SU-DHL-6 (cell line): Measurements from ENCODE around the gene SLC35B1.

Experiments used
- H2AFZ ChIP-seq: fragments of 200-600 bp; sonication (generic); 2 replicates; pipeline ENCODE4 v1.6.1; 2014; ENCODE audit warnings: low read depth, mild to moderate bottlenecking, moderate library complexity, mixed read lengths, antibody characterized with exemption, low read length; ENCODE audit not compliant: severe bottlenecking
- H3F3A ChIP-seq: fragments of 200-600 bp; shearing (Covaris generic); 2 replicates; pipeline ENCODE4 v1.6.0; 2016; ENCODE audit warnings: antibody characterized with exemption, mild to moderate bottlenecking; ENCODE audit not compliant: insufficient read depth
- H3K27ac ChIP-seq: fragments of 200-600 bp; sonication (generic); 2 replicates; pipeline ENCODE4 v1.5.1; 2016; ENCODE audit warnings: low read depth, mild to moderate bottlenecking, low read length, moderate library complexity, mixed read lengths
- H3K27me3 ChIP-seq: fragments of 200-600 bp; sonication (generic), shearing (Covaris generic); 2 replicates; pipeline ENCODE4 v1.6.0; 2014; ENCODE audit warnings: mild to moderate bottlenecking, low read length
- H3K36me3 ChIP-seq: fragments of 200-600 bp; sonication (generic); 2 replicates; pipeline ENCODE4 v1.6.1; 2014; ENCODE audit warnings: mild to moderate bottlenecking, low read length, mixed read lengths
- H3K4me2 ChIP-seq: fragments of 300-600, 200-600 bp; shearing (Covaris generic), sonication (generic); 2 replicates; pipeline ENCODE4 v1.6.0; 2014; ENCODE audit warnings: low read length, low read depth, mild to moderate bottlenecking; ENCODE audit not compliant: poor library complexity, severe bottlenecking
- H3K4me3 ChIP-seq: fragments of 200-600 bp; sonication (generic); 2 replicates; pipeline ENCODE4 v1.5.1; 2014; ENCODE audit warnings: antibody characterized with exemption, low read length, mild to moderate bottlenecking, mixed read lengths; ENCODE audit not compliant: insufficient read depth, poor library complexity, severe bottlenecking
- H3K79me2 ChIP-seq: fragments of 200-600 bp; sonication (generic); 2 replicates; pipeline ENCODE4 v1.6.1; 2014; ENCODE audit warnings: mild to moderate bottlenecking, low read length, moderate library complexity; ENCODE audit not compliant: insufficient read depth
- H3K9ac ChIP-seq: fragments of 200-600 bp; sonication (generic); 2 replicates; pipeline ENCODE4 v1.7.0; 2014; ENCODE audit warnings: mild to moderate bottlenecking, low read length
- H3K9me2 ChIP-seq: fragments of 200-600 bp; sonication (generic); replicated peaks from 2 replicates; pipeline ENCODE4 v1.6.1; 2014; ENCODE audit warnings: low read length; ENCODE audit not compliant: insufficient read depth
- H3K9me3 ChIP-seq: fragments of 200-600 bp; sonication (generic); 2 replicates; pipeline ENCODE4 v1.6.1; 2014; ENCODE audit warnings: low read length, mixed read lengths; ENCODE audit not compliant: insufficient read depth
- H4K20me1 ChIP-seq: fragments of 200-600 bp; sonication (generic); 2 replicates; pipeline ENCODE4 v1.6.1; 2014; ENCODE audit warnings: low read depth, mild to moderate bottlenecking, antibody characterized with exemption, low read length, moderate library complexity, mixed read lengths
- EZH2phosphoT487 ChIP-seq: fragments of 200-600 bp; sonication (generic), shearing (Covaris generic); conservative IDR thresholded peaks from 2 replicates; pipeline ENCODE4 v1.6.1; 2018; ENCODE audit warnings: mild to moderate bottlenecking, antibody characterized with exemption, low read length, moderate library complexity, mixed read lengths
- TF ChIP-seq, protein P1 (sequence below): fragments of 200-600 bp; sonication (generic); IDR thresholded peaks from one replicate; pipeline ENCODE4 v1.5.1; 2017; ENCODE audit warnings: antibody characterized with exemption, mild to moderate bottlenecking, low read length, moderate library complexity; ENCODE audit not compliant: insufficient read depth, poor library complexity, severe bottlenecking

Gene SLC35B1

DNA sequence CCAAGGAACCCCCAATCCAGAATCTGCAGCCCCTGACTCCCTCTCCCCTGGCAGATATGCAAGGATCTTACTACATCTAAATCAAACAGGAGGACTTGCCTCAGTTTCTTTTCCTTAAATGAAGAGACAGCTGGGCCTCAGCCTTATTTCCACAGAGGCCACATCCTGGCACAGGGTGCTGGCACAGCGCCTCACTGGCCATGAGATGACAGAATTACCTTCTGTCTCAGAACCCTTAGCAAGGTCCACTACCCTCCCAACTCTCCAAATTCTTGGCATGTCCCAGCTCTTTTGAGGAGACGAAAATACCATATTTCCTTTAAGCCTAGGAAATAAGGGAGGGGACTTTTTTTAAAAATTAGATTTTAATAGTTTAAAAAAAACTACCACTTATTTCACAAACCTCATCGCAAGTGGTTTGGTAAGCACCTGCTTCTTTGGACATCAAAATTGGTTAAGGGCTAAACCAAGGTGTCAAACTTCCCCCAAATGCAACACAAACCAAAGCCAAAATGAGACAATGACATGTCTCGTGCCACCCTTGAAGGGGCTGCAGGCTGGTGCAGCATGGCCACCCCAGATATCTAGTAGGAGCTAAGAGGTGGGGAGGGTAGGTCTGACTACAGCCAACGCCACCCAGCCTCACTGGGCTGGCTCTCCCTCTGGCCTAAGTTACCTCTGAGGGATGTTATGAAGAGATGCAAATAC, 30.8 kb upstream of the SLC35B1 start:
- no peaks in the 10 kb centered on the region for H3K27me3 ChIP-seq

DNA sequence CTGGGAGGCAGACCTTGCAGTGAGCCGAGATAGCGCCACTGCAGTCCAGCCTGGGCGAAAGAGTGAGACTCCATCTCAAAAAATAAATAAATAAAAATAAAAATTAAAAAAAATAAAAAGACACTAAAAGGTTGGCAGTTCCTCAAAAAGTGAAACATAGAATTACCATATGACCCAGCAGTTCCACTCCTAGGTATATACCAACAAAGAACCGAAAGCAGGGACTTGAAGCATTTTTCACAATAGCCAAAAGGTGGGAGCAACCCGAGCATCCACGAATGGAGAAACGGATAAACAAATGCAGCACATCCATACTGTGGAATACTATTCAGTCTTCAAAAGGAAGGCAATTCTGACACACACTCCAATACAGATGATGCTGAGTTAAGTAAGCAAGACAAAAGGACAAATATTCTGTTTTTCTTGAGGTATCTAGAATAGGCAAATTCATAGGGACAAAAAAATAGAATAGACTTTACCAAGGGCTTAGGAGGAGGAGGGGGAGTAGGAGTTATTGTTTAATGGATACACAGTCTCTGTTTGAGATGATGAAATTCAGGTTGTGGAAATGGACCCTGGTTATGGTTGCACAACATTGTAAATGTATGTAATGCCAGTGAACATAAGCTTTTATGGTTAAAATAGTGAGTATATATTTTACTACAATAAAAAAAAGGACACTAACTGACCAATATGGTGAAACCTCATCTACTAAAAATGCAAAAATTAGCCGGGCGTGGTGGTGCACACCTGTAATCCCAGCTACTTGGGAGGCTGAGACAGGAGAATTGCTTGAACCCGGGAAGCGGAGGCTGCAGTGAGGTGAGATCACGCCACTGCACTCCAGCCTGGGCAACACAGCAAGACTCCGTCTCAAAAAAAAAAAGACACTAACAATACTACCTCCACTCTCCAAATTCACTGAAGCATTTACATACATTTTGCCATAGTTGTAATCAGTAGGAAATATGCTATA, 27.0 kb upstream of the SLC35B1 start:
- TF ChIP-seq, protein P1, sequence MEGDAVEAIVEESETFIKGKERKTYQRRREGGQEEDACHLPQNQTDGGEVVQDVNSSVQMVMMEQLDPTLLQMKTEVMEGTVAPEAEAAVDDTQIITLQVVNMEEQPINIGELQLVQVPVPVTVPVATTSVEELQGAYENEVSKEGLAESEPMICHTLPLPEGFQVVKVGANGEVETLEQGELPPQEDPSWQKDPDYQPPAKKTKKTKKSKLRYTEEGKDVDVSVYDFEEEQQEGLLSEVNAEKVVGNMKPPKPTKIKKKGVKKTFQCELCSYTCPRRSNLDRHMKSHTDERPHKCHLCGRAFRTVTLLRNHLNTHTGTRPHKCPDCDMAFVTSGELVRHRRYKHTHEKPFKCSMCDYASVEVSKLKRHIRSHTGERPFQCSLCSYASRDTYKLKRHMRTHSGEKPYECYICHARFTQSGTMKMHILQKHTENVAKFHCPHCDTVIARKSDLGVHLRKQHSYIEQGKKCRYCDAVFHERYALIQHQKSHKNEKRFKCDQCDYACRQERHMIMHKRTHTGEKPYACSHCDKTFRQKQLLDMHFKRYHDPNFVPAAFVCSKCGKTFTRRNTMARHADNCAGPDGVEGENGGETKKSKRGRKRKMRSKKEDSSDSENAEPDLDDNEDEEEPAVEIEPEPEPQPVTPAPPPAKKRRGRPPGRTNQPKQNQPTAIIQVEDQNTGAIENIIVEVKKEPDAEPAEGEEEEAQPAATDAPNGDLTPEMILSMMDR, result no peak
- Histone ChIP-seq H3K36me3 (no peaks in the 10 kb centered on the region), H3K4me3 (no peak overlapping the region), H3K79me2 (no peaks in the 10 kb centered on the region), H3K27ac (no peak overlapping the region), H3K4me2 (no peak overlapping the region), H3K9me3 (no peaks in the 10 kb centered on the region), H3K9me2 (no peaks in the 10 kb centered on the region), H2AFZ (no peak overlapping the region), H4K20me1 (no peaks in the 10 kb centered on the region), H3F3A (peaks cover 3% of the 10 kb centered on the region; the same call in 1 of the 2 replicates), H3K9ac (no peak overlapping the region), H3K27me3 (no peaks in the 10 kb centered on the region)

More for the DNA sequence above, 30.8 kb upstream of the SLC35B1 start:
- Histone ChIP-seq H3K9me2 (no peaks in the 10 kb centered on the region), H3K9me3 (no peaks in the 10 kb centered on the region), H4K20me1 (no peaks in the 10 kb centered on the region), H2AFZ (no peak overlapping the region), H3F3A (peaks cover 3% of the 10 kb centered on the region; the same call in 1 of the 2 replicates), H3K27ac (no peak overlapping the region), H3K36me3 (no peaks in the 10 kb centered on the region), H3K79me2 (no peaks in the 10 kb centered on the region), H3K9ac (no peak overlapping the region), H3K4me3 (no peak overlapping the region), H3K4me2 (no peak overlapping the region)
- TF ChIP-seq, protein P1, result no peak
- no peak for TF ChIP-seq EZH2phosphoT487

DNA sequence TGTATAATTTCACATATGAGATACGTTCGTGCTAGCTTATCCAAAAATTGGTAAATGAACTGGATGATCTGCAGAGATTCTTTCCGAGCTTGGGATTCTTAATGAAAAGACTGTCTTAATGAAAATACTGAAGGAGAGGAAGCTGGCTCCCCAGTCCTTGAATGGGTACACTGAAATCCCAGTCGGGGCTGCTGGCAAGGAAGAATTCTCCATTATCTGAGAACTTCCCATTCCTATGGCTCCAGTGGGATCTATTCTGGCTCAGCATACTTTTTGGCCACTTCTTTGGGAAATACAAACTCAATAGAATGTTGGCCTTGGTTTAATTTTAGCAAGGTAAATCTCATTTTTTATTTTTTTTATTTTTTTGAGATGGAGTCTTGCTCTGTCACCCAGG, 23.7 kb upstream of the SLC35B1 start:
- TF ChIP-seq EZH2phosphoT487, result no peak
- TF ChIP-seq, protein P1, result no peak
- no peaks in the 10 kb centered on the region for H3K79me2 ChIP-seq
- H3K9ac ChIP-seq, result no peak overlapping the region
- no peak overlapping the region for H3K4me2 ChIP-seq
- no peak overlapping the region for H2AFZ ChIP-seq
- no peaks in the 10 kb centered on the region for H3K36me3 ChIP-seq
- no peaks in the 10 kb centered on the region for H3F3A ChIP-seq
- no peak overlapping the region for H3K27ac ChIP-seq
- H3K9me3 ChIP-seq, result no peaks in the 10 kb centered on the region
- no peak overlapping the region for H3K4me3 ChIP-seq
- H4K20me1 ChIP-seq, result no peaks in the 10 kb centered on the region
- H3K27me3 ChIP-seq, result no peaks in the 10 kb centered on the region
- H3K9me2 ChIP-seq, result no peaks in the 10 kb centered on the region
